Myocyte (in vitro differentiated cells): ENCODE results near the gene UGT1A9. TPM values are rescaled to one million over a fixed set of nuclear protein-coding genes. Genes with fewer than 3 reads are reported as not detected.

Experiments
- DNase-seq: peaks from one replicate; pipeline ENCODE4 v3.0.0-alpha.2; 2012; ENCODE audit warnings: low read depth
- total RNA-seq: library from RNA; depleted of rRNA; stranded (reverse); fragments of >200 nt; gene quantifications from 2 replicates; pipeline ENCODE4 v1.2.3, GENCODE V29; 2014

UGT1A9 gene
- total RNA-seq, 1 donor from 2014 or later = not detected

DNA sequence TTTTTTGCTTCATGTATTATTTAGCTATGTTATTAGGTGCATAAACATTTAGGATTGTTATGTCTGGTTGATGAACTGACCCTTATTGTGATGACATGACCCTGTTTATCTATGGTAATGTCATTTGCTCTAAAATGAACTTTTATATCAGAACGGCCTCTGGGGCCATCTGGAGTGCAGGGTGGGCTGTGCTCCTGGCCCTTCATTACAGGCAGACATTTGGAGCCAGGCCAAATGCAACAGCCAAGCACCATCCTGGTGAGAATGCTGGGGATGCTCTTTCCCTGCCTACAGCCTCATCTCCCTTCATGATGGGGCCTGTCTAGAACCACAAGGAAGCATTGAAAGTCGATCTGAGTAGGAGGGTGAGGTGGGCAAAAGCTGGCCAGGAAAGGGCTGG lies 144.6 kb downstream of the UGT1A9 start:
- DNase-seq = no peak

DNA sequence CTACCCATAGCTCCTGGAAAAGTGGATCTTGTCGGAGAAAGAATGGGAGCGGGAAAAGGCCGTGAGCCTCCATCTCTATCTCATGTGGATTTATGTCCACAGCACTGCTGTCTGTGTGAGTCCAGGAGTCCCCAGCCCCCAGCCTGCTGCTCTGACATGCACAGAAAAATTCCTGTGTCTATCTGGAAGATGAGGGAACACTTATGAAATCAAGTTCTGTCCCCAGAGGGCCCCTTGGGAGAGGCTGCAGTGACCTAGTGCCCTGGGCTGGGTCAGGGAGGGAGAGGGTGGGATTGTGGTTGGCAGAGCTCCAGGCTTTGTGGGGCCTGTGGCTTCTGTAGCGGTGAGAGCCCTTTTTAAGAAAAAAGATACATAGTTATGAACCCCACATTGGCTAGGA lies 145.1 kb downstream of the UGT1A9 start:
- DNase-seq = no peak

DNA sequence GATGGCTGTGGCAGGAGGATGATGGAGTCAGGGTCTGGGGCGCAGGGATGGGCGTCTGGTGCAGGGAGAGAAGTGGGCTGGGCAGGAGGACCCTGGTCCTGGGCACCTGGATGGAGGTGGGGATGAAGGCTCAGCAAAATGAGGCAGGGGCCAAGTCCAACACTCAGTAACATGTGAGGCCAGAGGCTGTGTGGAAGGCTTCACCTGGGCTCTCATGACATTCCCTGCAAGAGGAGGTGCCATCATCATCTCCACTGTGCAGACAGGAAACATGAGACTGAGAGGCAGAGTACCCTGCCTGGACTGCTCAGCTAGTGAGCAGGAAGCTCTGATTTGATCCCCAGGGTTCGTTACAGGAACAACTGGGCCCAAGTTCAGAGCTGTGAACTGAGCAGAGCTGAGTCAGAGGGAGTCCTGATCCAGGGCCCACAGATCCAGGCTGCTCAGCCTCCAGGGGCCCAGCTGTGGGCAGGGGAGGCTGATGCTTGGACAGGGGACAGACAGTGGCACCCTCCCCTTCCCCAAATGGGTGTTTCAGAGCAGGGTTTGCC lies 145.7 kb downstream of the UGT1A9 start:
- no peak for DNase-seq

DNA sequence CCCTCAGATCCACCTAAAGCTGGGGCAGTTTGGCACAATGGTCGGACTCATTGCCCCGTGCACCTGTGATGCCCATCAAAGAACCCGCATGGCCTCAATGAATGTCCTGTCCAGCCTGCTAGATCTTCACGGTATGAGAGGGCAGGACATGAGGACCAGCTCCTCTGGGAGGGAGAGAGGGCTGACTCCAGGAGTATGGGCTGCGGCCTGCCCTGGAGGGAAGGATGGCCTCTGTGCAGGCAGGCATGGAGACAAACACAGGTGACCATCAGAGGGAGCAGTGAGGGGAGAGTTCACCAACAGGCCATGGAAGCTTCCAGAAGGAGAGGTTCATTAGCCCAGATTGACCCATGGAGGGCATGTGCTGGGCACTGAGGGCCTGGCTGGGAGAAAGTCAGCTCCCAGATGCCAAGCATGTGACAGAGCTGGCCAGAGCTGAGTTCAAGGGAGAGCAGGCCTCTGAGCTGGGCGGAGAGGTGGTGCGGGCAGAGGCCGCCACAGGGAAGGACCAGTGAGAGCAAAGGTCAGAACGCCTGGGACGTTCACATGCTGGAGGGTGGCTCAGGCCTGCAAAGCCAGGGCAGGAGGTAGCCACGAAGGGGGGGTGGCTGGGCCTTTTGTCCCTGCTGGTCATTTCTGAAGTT lies 146.4 kb downstream of the UGT1A9 start:
- DNase-seq = no peak

- no peak for DNase-seq
Measured at GRCh38 chr2:233818639-233819621, 147.2 kb downstream of the UGT1A9 start.

DNA sequence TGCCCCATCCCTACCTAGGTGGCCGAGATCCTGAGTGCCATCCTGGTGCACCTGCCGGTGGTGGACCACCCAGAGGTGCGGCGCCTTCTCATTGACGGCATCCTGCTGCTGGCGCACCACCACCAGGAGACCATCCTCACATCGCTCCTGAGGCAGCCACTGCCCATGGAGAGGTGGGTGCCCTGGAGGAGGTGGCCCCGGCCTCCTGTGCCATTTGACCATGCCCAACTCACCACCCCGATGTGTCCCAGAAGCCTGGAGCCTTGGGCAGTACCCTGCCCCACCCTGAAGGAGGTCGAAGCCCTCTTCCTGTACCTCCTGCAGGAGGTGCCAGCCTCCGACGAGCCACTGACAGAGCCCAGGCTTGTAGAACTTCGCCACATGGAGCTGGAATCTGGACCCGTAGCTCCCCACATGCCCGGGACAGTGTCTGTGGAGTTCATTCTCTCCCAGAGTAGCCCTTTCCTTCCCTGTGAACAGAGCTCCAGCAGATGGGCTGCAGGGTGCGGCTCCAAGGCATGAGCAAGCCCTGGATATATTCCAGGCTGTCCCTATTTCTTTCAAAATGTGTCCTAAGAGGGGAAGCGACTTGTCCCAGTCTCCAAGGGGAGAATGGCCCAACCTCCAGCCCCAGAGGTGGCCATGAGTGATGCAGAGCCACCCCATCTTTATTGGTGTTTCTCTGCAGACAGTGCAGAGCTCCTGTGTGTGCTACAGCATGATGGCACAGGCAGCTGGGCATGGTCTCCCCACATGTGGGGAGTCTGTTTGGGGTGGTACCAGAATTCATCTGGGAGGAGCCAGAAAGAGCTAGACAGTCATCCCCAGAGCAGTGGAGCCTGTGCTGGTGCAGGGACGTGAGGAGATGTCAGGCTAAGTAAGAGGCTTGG lies 148.4 kb downstream of the UGT1A9 start:
- DNase-seq = no peak

DNA sequence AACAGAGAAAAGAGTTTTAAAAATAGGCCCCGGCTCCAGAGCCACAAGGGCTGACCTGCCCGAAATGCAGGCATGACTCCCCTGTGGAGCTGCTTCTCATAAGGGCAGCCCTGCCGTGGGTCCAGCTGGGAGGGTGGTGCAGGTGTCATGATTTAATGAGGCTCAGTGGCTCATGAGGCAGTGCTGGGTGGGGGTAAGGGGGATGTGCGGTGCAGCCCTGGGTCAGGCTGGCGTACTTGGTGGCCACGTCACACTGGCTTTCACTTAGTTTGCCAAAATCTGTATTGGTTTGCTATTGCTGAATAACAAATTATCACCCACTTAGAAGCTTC lies 149.0 kb downstream of the UGT1A9 start:
- DNase-seq = no peak

- no peak for DNase-seq
Measured at GRCh38 chr2:233821196-233821595, 149.5 kb downstream of the UGT1A9 start.

DNA sequence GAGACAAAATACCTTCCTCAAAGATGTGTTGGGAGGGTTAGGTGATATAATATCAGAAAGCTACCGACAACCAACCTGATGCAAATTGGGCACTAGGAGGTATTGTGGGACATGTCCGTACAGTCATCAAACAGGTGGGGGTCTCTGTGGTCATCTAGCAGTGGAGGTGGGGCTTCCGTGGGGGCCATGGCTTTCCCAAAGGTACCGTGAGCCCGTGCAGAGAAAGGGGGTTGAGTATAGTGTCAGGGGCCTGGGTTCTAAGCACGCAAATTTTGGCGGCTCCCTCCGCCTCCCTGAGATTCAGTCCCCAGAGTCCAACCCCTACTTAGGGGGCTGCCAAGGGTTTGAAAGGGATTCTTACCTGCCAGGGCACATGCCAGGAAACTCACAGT lies 150.0 kb downstream of the UGT1A9 start:
- DNase-seq = no peak

GRCh38 chr2:233822101-233822771 lies 150.5 kb downstream of the UGT1A9 start:
- no peak for DNase-seq

Other genes starting within 250 kb of the UGT1A9 start
- gene USP40, start 105.1 kb upstream of the UGT1A9 start, total RNA-seq = 23.4 and 32.9 TPM in 2 replicates
- not detected in 2 replicates for gene UGT1A8, start 54.3 kb upstream of the UGT1A9 start, total RNA-seq
- gene UGT1A10, start 35.5 kb upstream of the UGT1A9 start, total RNA-seq = not detected in 2 replicates
- gene UGT1A7, start 10.0 kb downstream of the UGT1A9 start, total RNA-seq = not detected in 2 replicates
- not detected in 2 replicates for gene UGT1A6, start 21.0 kb downstream of the UGT1A9 start, total RNA-seq
- gene UGT1A5, start 41.0 kb downstream of the UGT1A9 start, total RNA-seq = not detected in 2 replicates
- gene UGT1A4, start 46.8 kb downstream of the UGT1A9 start, total RNA-seq = not detected in 2 replicates
- not detected in 2 replicates for gene UGT1A3, start 57.1 kb downstream of the UGT1A9 start, total RNA-seq
- gene UGT1A1, start 88.4 kb downstream of the UGT1A9 start, total RNA-seq = not detected in 2 replicates
- not detected in 2 replicates for gene MROH2A, start 106.4 kb downstream of the UGT1A9 start, total RNA-seq
- gene HJURP, start 182.6 kb downstream of the UGT1A9 start, total RNA-seq = 0.62 and 1.4 TPM in 2 replicates
- gene TRPM8, start 245.5 kb downstream of the UGT1A9 start, total RNA-seq = 1.4 and 3.5 TPM in 2 replicates